Medulla oblongata (tissue), 1 donor: ENCODE data around the gene SFXN5.

Source experiments
- DNase-seq: peaks from one replicate; pipeline ENCODE4 v3.0.0-alpha.2; 2015; ENCODE audit errors: extremely low spot score

SFXN5 gene

GRCh38 chr2:73021371-73022010 lies 50.0 kb downstream of the SFXN5 start:
- no peak for DNase-seq

- DNase-seq = no peak
Measured at GRCh38 chr2:73020657-73021370, 50.7 kb downstream of the SFXN5 start.

- no peak for DNase-seq
Measured at GRCh38 chr2:73020306-73020656, 51.2 kb downstream of the SFXN5 start.

GRCh38 chr2:73018188-73018825 lies 53.2 kb downstream of the SFXN5 start:
- no peak for DNase-seq

- no peak for DNase-seq
Measured at GRCh38 chr2:73013936-73014335, 57.6 kb downstream of the SFXN5 start.

GRCh38 chr2:73009177-73009839 lies 62.2 kb downstream of the SFXN5 start:
- DNase-seq = no peak

- DNase-seq = no peak
Measured at GRCh38 chr2:73008766-73009135, 62.8 kb downstream of the SFXN5 start.

- DNase-seq = no peak
Measured at GRCh38 chr2:73007991-73008765, 63.3 kb downstream of the SFXN5 start.

- DNase-seq = no peak
Measured at GRCh38 chr2:73006969-73007710, 64.4 kb downstream of the SFXN5 start.

GRCh38 chr2:73004889-73005596 lies 66.5 kb downstream of the SFXN5 start:
- DNase-seq = no peak

GRCh38 chr2:73004466-73004865 lies 67.0 kb downstream of the SFXN5 start:
- no peak for DNase-seq

GRCh38 chr2:73003027-73003426 lies 68.5 kb downstream of the SFXN5 start:
- DNase-seq = no peak

GRCh38 chr2:73000808-73001570 lies 70.5 kb downstream of the SFXN5 start:
- DNase-seq = no peak

- no peak for DNase-seq
Measured at GRCh38 chr2:72999729-73000725, 71.5 kb downstream of the SFXN5 start.

GRCh38 chr2:72998724-72999123 lies 72.8 kb downstream of the SFXN5 start:
- no peak for DNase-seq

- no peak for DNase-seq
Measured at GRCh38 chr2:72998234-72998651, 73.3 kb downstream of the SFXN5 start.

- no peak for DNase-seq
Measured at GRCh38 chr2:72996117-72996502, 75.4 kb downstream of the SFXN5 start.

GRCh38 chr2:72995430-72996116 lies 75.9 kb downstream of the SFXN5 start:
- no peak for DNase-seq
